Thyroid gland (tissue), 4 donors: ENCODE data around the gene COL8A2. TPM values are rescaled to one million over a fixed set of nuclear protein-coding genes. Genes with fewer than 3 reads are reported as not detected.

ENCODE experiments used
- DNase-seq, 2 donors: peaks; one replicate each; pipeline ENCODE4 v3.0.0-alpha.2; 2019
- H3K27ac ChIP-seq, 3 donors: fragments of 200-600 bp; sonication (generic); 1 replicate in 2 of 3; 2 replicates in 1 of 3; pipeline ENCODE4 v1.5.1; 2016 to 2019; ENCODE audit warnings: mild to moderate bottlenecking in 1 of 3, moderate library complexity in 1 of 3
- H3K27me3 ChIP-seq: fragments of 200-600 bp; sonication (generic); one replicate; pipeline ENCODE4 v1.5.1; 2019
- H3K36me3 ChIP-seq, 2 donors: fragments of 200-600 bp; sonication (generic); one replicate each; pipeline ENCODE4 v1.5.1; 2016 to 2019
- H3K4me1 ChIP-seq, 2 donors: fragments of 200-600 bp; sonication (generic); one replicate each; pipeline ENCODE4 v1.5.1; 2017 to 2019
- H3K4me3 ChIP-seq, 3 donors: fragments of 200-600 bp; sonication (generic); replicated peaks in 1 of 3; 1 replicate in 2 of 3; 2 replicates in 1 of 3; pipeline ENCODE4 v1.5.1; 2016; ENCODE audit warnings: mild to moderate bottlenecking in 1 of 3
- H3K9me3 ChIP-seq: fragments of 200-600 bp; sonication (generic); one replicate; pipeline ENCODE4 v1.5.1; 2017
- CTCF ChIP-seq, 6 experiments: fragments of 200-600 bp in 3 of 6; fragments of 450-650 bp in 3 of 6; sonication (generic) in 3 of 6; IDR thresholded peaks; one replicate each; pipeline ENCODE4 v1.5.1; 2016 to 2019; ENCODE audit warnings: antibody characterized with exemption in 6 of 6, mild to moderate bottlenecking in 2 of 6, inconsistent platforms in 1 of 6, moderate library complexity in 1 of 6
- POLR2A ChIP-seq, 2 donors: fragments of 450-650 bp; IDR thresholded peaks; one replicate each; pipeline ENCODE4 v1.6.1; 2017; ENCODE audit warnings: antibody characterized with exemption in 2 of 2, mild to moderate bottlenecking in 2 of 2, moderate library complexity in 1 of 2
- WGBS, 2 donors: methylation state at CpG; one replicate each; pipeline ENCODE4 v1.1.5; 2017; 5-methylcytosine and 5-hydroxymethylcytosine counted together
- intact Hi-C: fragments of 100-400 bp; cut with DNase I; formaldehyde crosslinking; loops from one replicate; pipeline ENCODE4 v1.15.1; 2023
- total RNA-seq, 4 donors: library from RNA; depleted of rRNA; stranded (reverse); fragments of >200 nt; gene quantifications; one replicate each; pipeline ENCODE4 v1.2.3, GENCODE V29; 2016

The COL8A2 gene
- total RNA-seq, 4 donors from 2014 or later = 5.7 to 13.7 (median 10.1) TPM

GRCh38 chr1:36109041-36109679 is 15.9 kb downstream of the COL8A2 start:
- TF ChIP-seq POLR2A (IDR thresholded peaks at IDR 0.05) (no peak), CTCF (IDR thresholded peaks at IDR 0.05) (no peak)
- H3K27ac ChIP-seq = no peak overlapping the region
- peaks cover 0 to 6% of the 10 kb centered on the region in 2 donors for H3K4me1 ChIP-seq
- H3K27me3 ChIP-seq = no peaks in the 10 kb centered on the region
- intact Hi-C loops = no loop called here
- WGBS, 2 donors = 84 to 85% methylated on average over 7 to 10 of the region's 11 CpGs
- H3K9me3 ChIP-seq = no peaks in the 10 kb centered on the region
- H3K36me3 ChIP-seq = no peaks in the 10 kb centered on the region
- H3K4me3 ChIP-seq = no peak overlapping the region
- DNase-seq = no peak

GRCh38 chr1:36108314-36108713 is 16.7 kb downstream of the COL8A2 start:
- DNase-seq = no peak
- Histone ChIP-seq H3K27ac (no peak overlapping the region), H3K4me3 (no peak overlapping the region), H3K36me3 (no peaks in the 10 kb centered on the region), H3K9me3 (no peaks in the 10 kb centered on the region), H3K27me3 (no peaks in the 10 kb centered on the region), H3K4me1 (peaks cover 0 to 6% of the 10 kb centered on the region in 2 donors)
- intact Hi-C loops = no loop called here
- TF ChIP-seq CTCF (IDR thresholded peaks at IDR 0.05) = no peak
- no peak for TF ChIP-seq POLR2A (IDR thresholded peaks at IDR 0.05)
- WGBS, 2 donors = 79 to 93% methylated on average over 13 to 14 of the region's 14 CpGs

- TF ChIP-seq CTCF (IDR thresholded peaks at IDR 0.05) (no peak), POLR2A (IDR thresholded peaks at IDR 0.05) (no peak)
- peaks cover 0 to 6% of the 10 kb centered on the region in 2 donors for H3K4me1 ChIP-seq
- no peak for DNase-seq
- intact Hi-C loops = no loop called here
- WGBS, 2 donors = 84 to 96% methylated on average over 6 to 9 of the region's 9 CpGs
- no peaks in the 10 kb centered on the region for H3K27me3 ChIP-seq
- no peak overlapping the region for H3K4me3 ChIP-seq
- H3K27ac ChIP-seq = no peak overlapping the region
- H3K9me3 ChIP-seq = no peaks in the 10 kb centered on the region
- H3K36me3 ChIP-seq = no peaks in the 10 kb centered on the region
Observed at GRCh38 chr1:36107394-36107793, 17.6 kb downstream of the COL8A2 start.

- no peak for DNase-seq
- Histone ChIP-seq H3K4me3 (no peak overlapping the region), H3K9me3 (no peaks in the 10 kb centered on the region), H3K36me3 (no peaks in the 10 kb centered on the region), H3K27me3 (no peaks in the 10 kb centered on the region), H3K27ac (no peak overlapping the region), H3K4me1 (peaks cover 0 to 6% of the 10 kb centered on the region in 2 donors)
- TF ChIP-seq POLR2A (IDR thresholded peaks at IDR 0.05) (no peak), CTCF (IDR thresholded peaks at IDR 0.05) (no peak)
- WGBS, 2 donors = 41 to 52% methylated on average over 5 of the region's 5 CpGs
- intact Hi-C loops = no loop called here
Observed at GRCh38 chr1:36106269-36106668, 18.8 kb downstream of the COL8A2 start.

- Histone ChIP-seq H3K27ac (no peak overlapping the region), H3K4me3 (no peak overlapping the region), H3K9me3 (no peaks in the 10 kb centered on the region), H3K36me3 (no peaks in the 10 kb centered on the region), H3K4me1 (peaks cover 0 to 9% of the 10 kb centered on the region in 2 donors), H3K27me3 (no peaks in the 10 kb centered on the region)
- WGBS, 2 donors = 95 to 98% methylated on average over 5 of the region's 5 CpGs
- DNase-seq = no peak
- intact Hi-C loops = no loop called here
- TF ChIP-seq CTCF (IDR thresholded peaks at IDR 0.05) (no peak), POLR2A (IDR thresholded peaks at IDR 0.05) (no peak)
Observed at GRCh38 chr1:36101546-36101945, 23.5 kb downstream of the COL8A2 start.
